ENCODE measurements around the gene HADH. TPM values are rescaled to one million over a fixed set of nuclear protein-coding genes. Genes with fewer than 3 reads are reported as not detected.

The HADH gene
- total RNA-seq, 1 experiment from 2014 or later: 39.8 TPM

DNA sequence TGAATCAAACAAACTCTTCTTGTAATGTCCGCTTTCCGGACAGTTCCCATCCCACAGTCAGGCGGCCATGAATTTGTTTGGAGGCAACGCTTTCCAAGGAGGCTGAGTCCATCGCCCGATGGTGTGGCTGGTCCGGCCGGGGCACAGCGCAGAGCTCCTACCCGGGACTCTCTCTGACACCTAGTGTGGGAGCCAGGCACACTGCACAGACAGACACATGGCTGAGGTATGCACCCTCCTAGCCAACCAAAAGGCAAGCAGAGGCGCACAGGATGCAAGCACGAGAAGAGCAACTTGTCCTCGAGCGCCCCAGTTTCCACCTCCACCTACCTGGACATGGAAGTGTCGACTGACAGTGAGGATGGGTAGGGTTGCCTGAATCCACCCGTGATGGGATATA is 91.6 kb downstream of the HADH start (continued):
- TF ChIP-seq CREM (CRISPR knock-in tag; IDR thresholded peaks at IDR 0.05) (no peak), FOXJ3 (CRISPR knock-in tag; IDR thresholded peaks at IDR 0.05; ENCODE audit: borderline replicate concordance) (no peak), CDX4 (CRISPR knock-in tag; IDR thresholded peaks at IDR 0.05; ENCODE audit: borderline replicate concordance) (no peak), ETV6 (CRISPR knock-in tag; IDR thresholded peaks at IDR 0.05) (no peak), ZNF232 (CRISPR knock-in tag; IDR thresholded peaks at IDR 0.05) (no peak), FOXP4 (CRISPR knock-in tag; IDR thresholded peaks at IDR 0.05) (no peak)
- TF ChIP-seq, protein P1, sequence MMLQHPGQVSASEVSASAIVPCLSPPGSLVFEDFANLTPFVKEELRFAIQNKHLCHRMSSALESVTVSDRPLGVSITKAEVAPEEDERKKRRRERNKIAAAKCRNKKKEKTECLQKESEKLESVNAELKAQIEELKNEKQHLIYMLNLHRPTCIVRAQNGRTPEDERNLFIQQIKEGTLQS (CRISPR knock-in tag; conservative IDR thresholded peaks at IDR 0.05): no peak

Other genes with a start within 250 kb of the HADH start
- gene SGMS2, start 165.0 kb upstream of the HADH start, total RNA-seq (2021): 0.16 to 1.3 TPM (median 0.72 TPM) in 3 replicates
- gene CYP2U1, start 58.3 kb upstream of the HADH start, total RNA-seq (2021): 2.9 to 4.9 TPM (median 4.9 TPM) in 3 replicates
- gene LEF1, start 179.0 kb downstream of the HADH start, total RNA-seq (2021): 1.2 to 1.6 TPM (median 1.3 TPM) in 3 replicates